ENCODE results near the gene ADAM15.

- TF ChIP-seq CEBPB (IDR thresholded peaks at IDR 0.05) (no peak), JUN (IDR thresholded peaks at IDR 0.05) (no peak; a peak in 1 of 5 replicates)
- TF ChIP-seq, protein P1, sequence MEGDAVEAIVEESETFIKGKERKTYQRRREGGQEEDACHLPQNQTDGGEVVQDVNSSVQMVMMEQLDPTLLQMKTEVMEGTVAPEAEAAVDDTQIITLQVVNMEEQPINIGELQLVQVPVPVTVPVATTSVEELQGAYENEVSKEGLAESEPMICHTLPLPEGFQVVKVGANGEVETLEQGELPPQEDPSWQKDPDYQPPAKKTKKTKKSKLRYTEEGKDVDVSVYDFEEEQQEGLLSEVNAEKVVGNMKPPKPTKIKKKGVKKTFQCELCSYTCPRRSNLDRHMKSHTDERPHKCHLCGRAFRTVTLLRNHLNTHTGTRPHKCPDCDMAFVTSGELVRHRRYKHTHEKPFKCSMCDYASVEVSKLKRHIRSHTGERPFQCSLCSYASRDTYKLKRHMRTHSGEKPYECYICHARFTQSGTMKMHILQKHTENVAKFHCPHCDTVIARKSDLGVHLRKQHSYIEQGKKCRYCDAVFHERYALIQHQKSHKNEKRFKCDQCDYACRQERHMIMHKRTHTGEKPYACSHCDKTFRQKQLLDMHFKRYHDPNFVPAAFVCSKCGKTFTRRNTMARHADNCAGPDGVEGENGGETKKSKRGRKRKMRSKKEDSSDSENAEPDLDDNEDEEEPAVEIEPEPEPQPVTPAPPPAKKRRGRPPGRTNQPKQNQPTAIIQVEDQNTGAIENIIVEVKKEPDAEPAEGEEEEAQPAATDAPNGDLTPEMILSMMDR (IDR thresholded peaks at IDR 0.05), result peak; percentile 46
Observed at GRCh38 chr1:155001675-155002463, 49.2 kb upstream of the ADAM15 start.

All from A549 (cell line).